WTC11 (cell line): ENCODE data around the gene TTLL5. TPM values are rescaled to one million over a fixed set of nuclear protein-coding genes. Genes with fewer than 3 reads are reported as not detected.
A peak's percentile ranks its signal among the peaks of the same experiment; 100 is the strongest.

Source experiments
- ATAC-seq: fragments of 200-7000 bp; cut with Tn5 transposase; 2 replicates; pipeline ENCODE4 v1.10.0; 2021; ENCODE audit warnings: mild to moderate bottlenecking, moderate library complexity
- CTCF ChIA-PET: fragments of 300-600 bp; sonication (Branson Sonifier 250); formaldehyde crosslinking; loops from one replicate; lab custom pipeline; 2021; ENCODE audit warnings: antibody characterized with exemption; lab: Charles Lee
- POLR2A ChIA-PET: fragments of 350-600 bp; sonication (Branson Sonifier 250); formaldehyde crosslinking; loops from one replicate; lab custom pipeline; 2021; ENCODE audit warnings: antibody characterized with exemption; lab: Charles Lee
- DNase-seq: peaks from one replicate; pipeline ENCODE4 v3.0.0; 2021; ENCODE audit warnings: low spot score
- H3K27ac Mint-ChIP-seq: 2 replicates; pipeline ENCODE4 v1.8.0; 2021; ENCODE audit warnings: mixed read lengths
- H3K27me3 Mint-ChIP-seq: 2 replicates; pipeline ENCODE4 v1.8.0; 2021; ENCODE audit warnings: low read depth, mild to moderate bottlenecking, moderate library complexity, mixed read lengths
- H3K36me3 Mint-ChIP-seq: 2 replicates; pipeline ENCODE4 v1.8.0; 2021; ENCODE audit warnings: mixed read lengths
- H3K4me1 Mint-ChIP-seq: 2 replicates; pipeline ENCODE4 v1.8.0; 2022; ENCODE audit warnings: mixed read lengths
- H3K4me3 Mint-ChIP-seq: 2 replicates; pipeline ENCODE4 v1.8.0; 2021; ENCODE audit warnings: mild to moderate bottlenecking, moderate library complexity, mixed read lengths
- H3K9me3 Mint-ChIP-seq: 2 replicates; pipeline ENCODE4 v1.8.0; 2021; ENCODE audit warnings: mixed read lengths
- AFF4 ChIP-seq: sonication (generic); formaldehyde crosslinking; IDR thresholded peaks from 2 replicates; pipeline ENCODE4 v1.8.1; 2023; ENCODE audit warnings: mild to moderate bottlenecking, missing genetic modification reagents, borderline replicate concordance
- CTCF ChIP-seq: fragments of 200-600 bp; IDR thresholded peaks from 2 replicates; pipeline ENCODE4 v1.8.0; 2022; ENCODE audit warnings: antibody characterized with exemption
- ESRRA ChIP-seq: sonication (generic); formaldehyde crosslinking; IDR thresholded peaks from 2 replicates; pipeline ENCODE4 v1.8.1; 2022; ENCODE audit warnings: mild to moderate bottlenecking, missing genetic modification reagents, borderline replicate concordance
- FOXP4 ChIP-seq: sonication (generic); formaldehyde crosslinking; IDR thresholded peaks from 2 replicates; pipeline ENCODE4 v1.8.0; 2022; ENCODE audit warnings: mild to moderate bottlenecking, missing genetic modification reagents
- JUN ChIP-seq: sonication (generic); formaldehyde crosslinking; IDR thresholded peaks from 2 replicates; pipeline ENCODE4 v1.8.0; 2023; ENCODE audit warnings: mild to moderate bottlenecking, missing genetic modification reagents
- MLX ChIP-seq: sonication (generic); formaldehyde crosslinking; IDR thresholded peaks from 2 replicates; pipeline ENCODE4 v1.8.1; 2023; ENCODE audit warnings: mild to moderate bottlenecking, missing genetic modification reagents, moderate library complexity
- MYBL2 ChIP-seq: sonication (generic); formaldehyde crosslinking; IDR thresholded peaks from 2 replicates; pipeline ENCODE4 v1.8.1; 2023; ENCODE audit warnings: mild to moderate bottlenecking, moderate library complexity, missing genetic modification reagents
- NFYB ChIP-seq: sonication (generic); formaldehyde crosslinking; conservative IDR thresholded peaks from 2 replicates; pipeline ENCODE4 v1.8.0; 2022; ENCODE audit warnings: low read depth, missing genetic modification reagents
- OVOL2 ChIP-seq: fragments of 250-450 bp; sonication (Bioruptor Pico); IDR thresholded peaks from 2 replicates; pipeline ENCODE4 v1.9.0; 2021; ENCODE audit warnings: mild to moderate bottlenecking, borderline replicate concordance
- SP1 ChIP-seq: sonication (generic); formaldehyde crosslinking; conservative IDR thresholded peaks from 2 replicates; pipeline ENCODE4 v1.8.1; 2022; ENCODE audit warnings: missing genetic modification reagents
- USF2 ChIP-seq: sonication (generic); formaldehyde crosslinking; IDR thresholded peaks from 2 replicates; pipeline ENCODE4 v1.8.1; 2023; ENCODE audit warnings: mild to moderate bottlenecking, missing genetic modification reagents, moderate library complexity
- ZNF121 ChIP-seq: sonication (generic); formaldehyde crosslinking; IDR thresholded peaks from 2 replicates; pipeline ENCODE4 v1.8.0; 2023; ENCODE audit warnings: missing genetic modification reagents
- ZNF232 ChIP-seq: sonication (generic); formaldehyde crosslinking; IDR thresholded peaks from 2 replicates; pipeline ENCODE4 v1.8.0; 2022; ENCODE audit warnings: mild to moderate bottlenecking, missing genetic modification reagents
- ZNF263 ChIP-seq: sonication (generic); formaldehyde crosslinking; IDR thresholded peaks from 2 replicates; pipeline ENCODE4 v1.8.1; 2022; ENCODE audit warnings: low read depth, mild to moderate bottlenecking, moderate library complexity, missing genetic modification reagents
- ZNF423 ChIP-seq: fragments of 250-450 bp; sonication (Bioruptor Pico); IDR thresholded peaks from 2 replicates; pipeline ENCODE4 v2.1.2; 2022; ENCODE audit warnings: mild to moderate bottlenecking, moderate library complexity
- ZNF532 ChIP-seq: fragments of 250-450 bp; sonication (Bioruptor Pico); IDR thresholded peaks from 2 replicates; pipeline ENCODE4 v1.9.0; 2021; ENCODE audit warnings: mild to moderate bottlenecking, borderline replicate concordance
- ZNF671 ChIP-seq: fragments of 250-450 bp; sonication (Bioruptor Pico); IDR thresholded peaks from 2 replicates; pipeline ENCODE4 v1.8.0; 2021; ENCODE audit warnings: mild to moderate bottlenecking
- total RNA-seq: library from RNA; stranded (reverse); gene quantifications from 3 replicates; pipeline ENCODE4 v1.2.3, GENCODE V29; 2021

Gene TTLL5
- total RNA-seq, 1 experiment from 2014 or later = 39.6 TPM

- ChIA-PET CTCF (interaction anchor here (1.1 to 1.4 kb wide), 2 partner anchors 13 to 71 kb away, joined by 3 to 4 read pairs; partner anchors contain the start of gene FLVCR2), POLR2A (interaction anchor here (0.5 kb wide), 1 partner anchor 12 kb away, joined by 3 read pairs; the partner anchor contains the start of gene TTLL5)
- no peak overlapping the region for H3K27ac Mint-ChIP-seq
- no peaks in the 10 kb centered on the region for H3K9me3 Mint-ChIP-seq
- H3K4me1 Mint-ChIP-seq = no peaks in the 10 kb centered on the region
- H3K36me3 Mint-ChIP-seq = peaks cover 44% of the 10 kb centered on the region
- no peaks in the 10 kb centered on the region for H3K27me3 Mint-ChIP-seq
- H3K4me3 Mint-ChIP-seq = no peak overlapping the region
- ATAC-seq (no peak), DNase-seq (no peak)
- no peak for TF ChIP-seq ZNF232 (CRISPR knock-in tag)
- TF ChIP-seq SP1 (CRISPR knock-in tag) = no peak
- TF ChIP-seq ZNF671 = no peak
- TF ChIP-seq CTCF = no peak
- TF ChIP-seq ZNF423 (CRISPR knock-in tag) = no peak
- no peak for TF ChIP-seq ZNF263 (CRISPR knock-in tag)
- no peak for TF ChIP-seq NFYB (CRISPR knock-in tag)
- no peak for TF ChIP-seq AFF4
- no peak for TF ChIP-seq OVOL2
- no peak for TF ChIP-seq JUN
- no peak for TF ChIP-seq MLX (CRISPR knock-in tag)
- no peak for TF ChIP-seq ESRRA (CRISPR knock-in tag)
- TF ChIP-seq ZNF532 = no peak
- TF ChIP-seq, all 79 proteins: peak for 0
Measured at GRCh38 chr14:75649337-75649736, 11.7 kb upstream of the TTLL5 start.

GRCh38 chr14:75649773-75650172 is 11.3 kb upstream of the TTLL5 start:
- no peaks in the 10 kb centered on the region for H3K9me3 Mint-ChIP-seq
- H3K36me3 Mint-ChIP-seq = peaks cover 48% of the 10 kb centered on the region
- no peaks in the 10 kb centered on the region for H3K4me1 Mint-ChIP-seq
- ATAC-seq (no peak), DNase-seq (no peak)
- POLR2A ChIA-PET = interaction anchor here (0.5 kb wide), 1 partner anchor 11 kb away, joined by 3 read pairs; the partner anchor contains the start of gene TTLL5
- H3K4me3 Mint-ChIP-seq = no peak overlapping the region
- H3K27ac Mint-ChIP-seq = no peak overlapping the region
- H3K27me3 Mint-ChIP-seq = no peaks in the 10 kb centered on the region
- CTCF ChIA-PET = interaction anchor here (1.1 to 1.4 kb wide), 2 partner anchors 13 to 72 kb away, joined by 3 to 4 read pairs; partner anchors contain the start of gene FLVCR2
- peak; percentile 4; the same call in 1 of the 2 replicates for TF ChIP-seq ZNF121 (CRISPR knock-in tag)
- TF ChIP-seq MYBL2 = no peak
- TF ChIP-seq USF2 = no peak
- TF ChIP-seq FOXP4 (CRISPR knock-in tag) = no peak
- TF ChIP-seq, all 79 proteins: peak for 1
